HG02981 (cell line): ENCODE results near the gene CMBL.
"Not testable (repeated sequence)": the region's sequence is repeated elsewhere in the genome, so short reads cannot be mapped to it uniquely, and the experiment has no call there.

Source experiments
- ATAC-seq: cut with Tn5 transposase; IDR thresholded peaks from one replicate; pipeline ENCODE4 v1.9.1; 2021; ENCODE audit warnings: mild to moderate bottlenecking, moderate library complexity; ENCODE audit not compliant: unreplicated experiment

CMBL gene

GRCh38 chr5:10262121-10262774 is 45.5 kb downstream of the CMBL start:
- ATAC-seq, result no peak

- no peak for ATAC-seq
These were observed 46.6 kb downstream of the CMBL start for GRCh38 chr5:10261065-10261464.

- ATAC-seq, result no peak
These were observed 47.8 kb downstream of the CMBL start for GRCh38 chr5:10259899-10260298.

GRCh38 chr5:10257870-10258269 is 49.8 kb downstream of the CMBL start:
- no peak for ATAC-seq

- ATAC-seq, result no peak
These were observed 53.0 kb downstream of the CMBL start for GRCh38 chr5:10254686-10255085.

- no peak for ATAC-seq
These were observed 54.3 kb downstream of the CMBL start for GRCh38 chr5:10253390-10253789.

GRCh38 chr5:10251405-10251804 is 56.3 kb downstream of the CMBL start:
- no peak for ATAC-seq

- peak; percentile 22 for ATAC-seq
These were observed 56.9 kb downstream of the CMBL start for GRCh38 chr5:10250806-10251276.

- ATAC-seq, result peak; percentile 78
These were observed 57.5 kb downstream of the CMBL start, which contains the start of gene CCT5 for GRCh38 chr5:10249948-10250805. TSS of gene CCT5 (plus strand) at chr5:10250280. CDS start at chr5:10250341, 61 bp downstream.

- ATAC-seq, result peak; percentile 1
These were observed 59.1 kb downstream of the CMBL start for GRCh38 chr5:10248378-10249260.

- not testable (repeated sequence) for ATAC-seq
These were observed 60.5 kb downstream of the CMBL start for GRCh38 chr5:10247217-10247616.

- no peak for ATAC-seq
These were observed 60.9 kb downstream of the CMBL start for GRCh38 chr5:10246761-10247160.

GRCh38 chr5:10244342-10244944 is 63.3 kb downstream of the CMBL start:
- no peak for ATAC-seq

- peak; percentile 66 for ATAC-seq
These were observed 64.0 kb downstream of the CMBL start for GRCh38 chr5:10243660-10244240.

GRCh38 chr5:10235350-10235749 is 72.4 kb downstream of the CMBL start:
- no peak for ATAC-seq

GRCh38 chr5:10233505-10233904 is 74.2 kb downstream of the CMBL start:
- no peak for ATAC-seq

GRCh38 chr5:10233011-10233410 is 74.7 kb downstream of the CMBL start:
- no peak for ATAC-seq

GRCh38 chr5:10232386-10232785 is 75.3 kb downstream of the CMBL start:
- no peak for ATAC-seq

- no peak for ATAC-seq
These were observed 78.2 kb downstream of the CMBL start for GRCh38 chr5:10229306-10230048.

- ATAC-seq, result no peak
These were observed 79.4 kb downstream of the CMBL start for GRCh38 chr5:10228288-10228687.
